K562 (cell line): ENCODE measurements around the gene SERPIND1. TPM values are rescaled to one million over a fixed set of nuclear protein-coding genes. Genes with fewer than 3 reads are reported as not detected.

Source experiments
- BHLHE40 ChIP-seq: IDR thresholded peaks from 2 replicates; pipeline ENCODE4 v1.6.1; 2011; ENCODE audit warnings: low read length, improper control_type of control experiment
- CTCF ChIP-seq, 3 experiments: IDR thresholded peaks in 2 of 3; conservative IDR thresholded peaks in 1 of 3; 2 replicates each; pipeline ENCODE4 v1.5.1; 2011 to 2012; ENCODE audit warnings: low read length in 3 of 3, mild to moderate bottlenecking in 3 of 3, control low read depth in 2 of 3, improper control_type of control experiment in 1 of 3, inconsistent platforms in 1 of 3, low read depth in 1 of 3, mixed read lengths in 1 of 3, moderate library complexity in 1 of 3; ENCODE audit not compliant: insufficient read depth in 2 of 3
- DDX20 ChIP-seq: fragments of 450-650 bp; IDR thresholded peaks from 2 replicates; pipeline ENCODE4 v1.6.1; 2016; ENCODE audit warnings: missing genetic modification characterization, low read depth, mild to moderate bottlenecking, missing compliant biosample characterization, moderate library complexity
- ETS1 ChIP-seq: conservative IDR thresholded peaks from 2 replicates; pipeline ENCODE4 v1.6.1; 2011; ENCODE audit warnings: low read depth, mild to moderate bottlenecking, low read length; ENCODE audit not compliant: control insufficient read depth
- ETV5 ChIP-seq: sonication (generic); formaldehyde crosslinking; IDR thresholded peaks from 2 replicates; pipeline ENCODE4 v1.4.0; 2020; ENCODE audit warnings: low read depth, mild to moderate bottlenecking, missing genetic modification reagents
- JUN ChIP-seq, 2 experiments: sonication (generic) in 1 of 2; formaldehyde crosslinking in 1 of 2; IDR thresholded peaks; 2 replicates each; pipeline versions ENCODE4 v1.6.1 to v1.8.0; 2012 to 2022; ENCODE audit warnings: borderline replicate concordance in 2 of 2, mild to moderate bottlenecking in 2 of 2, improper control_type of control experiment in 1 of 2, low read depth in 1 of 2, low read length in 1 of 2, missing genetic modification reagents in 1 of 2
- KLF16 ChIP-seq: IDR thresholded peaks from 2 replicates; pipeline ENCODE4 v1.6.1; 2016; ENCODE audit warnings: antibody characterized with exemption
- NFE2L1 ChIP-seq: fragments of 450-650 bp; IDR thresholded peaks from 2 replicates; pipeline ENCODE4 v1.6.1; 2016; ENCODE audit warnings: missing genetic modification characterization, low read depth, mild to moderate bottlenecking, missing compliant biosample characterization, moderate library complexity, borderline replicate concordance
- POLR2G ChIP-seq: fragments of 200-400 bp; formaldehyde crosslinking; IDR thresholded peaks from 2 replicates; pipeline ENCODE4 v1.6.1; 2017; ENCODE audit warnings: low read depth, mild to moderate bottlenecking, antibody characterized with exemption, low read length, moderate library complexity
- RBM15 ChIP-seq: fragments of 200-400 bp; formaldehyde crosslinking; IDR thresholded peaks from 2 replicates; pipeline ENCODE4 v1.6.1; 2018; ENCODE audit warnings: mild to moderate bottlenecking, low read length, moderate library complexity; ENCODE audit not compliant: insufficient read depth
- STAG1 ChIP-seq: sonication (generic); formaldehyde crosslinking; IDR thresholded peaks from 2 replicates; pipeline ENCODE4 v1.5.0; 2020; ENCODE audit warnings: missing genetic modification reagents, borderline replicate concordance
- TEAD4 ChIP-seq, 2 experiments: sonication (generic) in 1 of 2; formaldehyde crosslinking in 1 of 2; IDR thresholded peaks; 2 replicates each; pipeline versions ENCODE4 v1.6.1 to v1.8.0; 2012 to 2022; ENCODE audit warnings: borderline replicate concordance in 1 of 2, inconsistent platforms in 1 of 2, low read length in 1 of 2, mild to moderate bottlenecking in 1 of 2, missing genetic modification reagents in 1 of 2
- ZNF12 ChIP-seq: sonication (generic); formaldehyde crosslinking; IDR thresholded peaks from 2 replicates; pipeline ENCODE4 v1.4.0; 2020; ENCODE audit warnings: mild to moderate bottlenecking, missing genetic modification reagents
- ZNF124 ChIP-seq: sonication (generic); formaldehyde crosslinking; IDR thresholded peaks from 2 replicates; pipeline ENCODE4 v1.8.1; 2022; ENCODE audit warnings: missing genetic modification reagents
- ZNF644 ChIP-seq: fragments of 200-800 bp; sonication (Bioruptor generic); IDR thresholded peaks from 2 replicates; pipeline ENCODE4 v1.6.1; 2016; ENCODE audit warnings: low read depth, missing genetic modification characterization, missing compliant biosample characterization
- ZNF696 ChIP-seq: fragments of 250-450 bp; sonication (Bioruptor Pico); conservative IDR thresholded peaks from 2 replicates; pipeline ENCODE4 v1.4.0; 2020; ENCODE audit warnings: mild to moderate bottlenecking, moderate library complexity
- polyA plus RNA-seq, 8 experiments: library from polyadenylated mRNA; depleted of rRNA in 4 of 8; stranded (reverse) in 5 of 8; unstranded in 3 of 8; fragments of >200 nt; fragmentation: Nextera tagmentation in 2 of 8; fragmentation: Illumina TruSeq in 1 of 8; extraction: Ambion mirVana in 2 of 8; extraction: Trizol in 1 of 8; gene quantifications; 2 replicates each; pipeline versions ENCODE4 v1.2.1 to v1.2.3, GENCODE V29; 2011 to 2014; ENCODE audit warnings: inconsistent platforms in 1 of 8, missing spikeins in 1 of 8
- total RNA-seq, 7 experiments: library from RNA; depleted of rRNA in 6 of 7; stranded (reverse); fragments of >200 nt in 6 of 7; fragmentation: Illumina TruSeq in 2 of 7; extraction: Trizol in 2 of 7; gene quantifications; 2 replicates each; pipeline versions ENCODE4 v1.2.1 to v1.2.3, GENCODE V29; 2011 to 2021; ENCODE audit warnings: low replicate concordance in 1 of 7
- TF ChIP-seq, protein P1 (sequence below): IDR thresholded peaks from 3 replicates; pipeline ENCODE4 v1.6.1; 2011; ENCODE audit warnings: borderline replicate concordance, mild to moderate bottlenecking, moderate library complexity; ENCODE audit not compliant: insufficient read length; ENCODE audit errors: extremely low read depth
- TF ChIP-seq, protein P2 (sequence below): fragments of 250-450 bp; sonication (Bioruptor Pico); IDR thresholded peaks from 2 replicates; pipeline ENCODE4 v1.8.0; 2022; ENCODE audit warnings: inconsistent platforms, mild to moderate bottlenecking, moderate library complexity, borderline replicate concordance

Gene SERPIND1
- total and polyA plus RNA-seq, 9 of the 15 experiments (the other 6 are each of a cell fraction or from before 2014, with no cell fraction given), result 0.04 to 0.11 (median 0.09) TPM; not detected in 6

- TF ChIP-seq ETV5, result no peak; the same call in 1 of the 2 replicates
- TF ChIP-seq ZNF124 (CRISPR knock-in tag), result no peak
- peak; percentile 74 for TF ChIP-seq NFE2L1 (tag)
- 0 out of 2 replicates have a peak, but pooled peaks have one; percentile 27 for TF ChIP-seq TEAD4 (IDR thresholded peaks at IDR 0.05; ENCODE audit: low read length)
- no peak for TF ChIP-seq TEAD4 (CRISPR knock-in tag; IDR thresholded peaks at IDR 0.05; ENCODE audit: borderline replicate concordance)
- 0 out of 6 replicates have a peak, but pooled peaks of 1 of the 3 experiments have one; percentile 2 for TF ChIP-seq CTCF (IDR thresholded peaks at IDR 0.05 in 2 of 3, conservative IDR thresholded peaks at IDR 0.05 in 1 of 3; ENCODE audit: insufficient read depth in 2 of 3, low read depth in 1 of 3, low read length in 3 of 3)
- TF ChIP-seq ZNF696 (CRISPR knock-in tag), result no peak
- TF ChIP-seq ETS1, result no peak
- TF ChIP-seq POLR2G, result no peak
- TF ChIP-seq KLF16, result no peak
- peak; percentile 25; the same call in 1 of the 2 replicates for TF ChIP-seq BHLHE40
- peak; percentile 83 for TF ChIP-seq JUN (IDR thresholded peaks at IDR 0.05; ENCODE audit: borderline replicate concordance, low read depth, low read length)
- no peak for TF ChIP-seq JUN (CRISPR knock-in tag; IDR thresholded peaks at IDR 0.05; ENCODE audit: borderline replicate concordance)
- no peak; the same call in 1 of the 2 replicates for TF ChIP-seq STAG1
- TF ChIP-seq RBM15, result no peak
- 0 out of 2 replicates have a peak, but pooled peaks have one; percentile 13 for TF ChIP-seq DDX20 (tag)
- TF ChIP-seq ZNF644 (tag), result no peak
- TF ChIP-seq, protein P1, sequence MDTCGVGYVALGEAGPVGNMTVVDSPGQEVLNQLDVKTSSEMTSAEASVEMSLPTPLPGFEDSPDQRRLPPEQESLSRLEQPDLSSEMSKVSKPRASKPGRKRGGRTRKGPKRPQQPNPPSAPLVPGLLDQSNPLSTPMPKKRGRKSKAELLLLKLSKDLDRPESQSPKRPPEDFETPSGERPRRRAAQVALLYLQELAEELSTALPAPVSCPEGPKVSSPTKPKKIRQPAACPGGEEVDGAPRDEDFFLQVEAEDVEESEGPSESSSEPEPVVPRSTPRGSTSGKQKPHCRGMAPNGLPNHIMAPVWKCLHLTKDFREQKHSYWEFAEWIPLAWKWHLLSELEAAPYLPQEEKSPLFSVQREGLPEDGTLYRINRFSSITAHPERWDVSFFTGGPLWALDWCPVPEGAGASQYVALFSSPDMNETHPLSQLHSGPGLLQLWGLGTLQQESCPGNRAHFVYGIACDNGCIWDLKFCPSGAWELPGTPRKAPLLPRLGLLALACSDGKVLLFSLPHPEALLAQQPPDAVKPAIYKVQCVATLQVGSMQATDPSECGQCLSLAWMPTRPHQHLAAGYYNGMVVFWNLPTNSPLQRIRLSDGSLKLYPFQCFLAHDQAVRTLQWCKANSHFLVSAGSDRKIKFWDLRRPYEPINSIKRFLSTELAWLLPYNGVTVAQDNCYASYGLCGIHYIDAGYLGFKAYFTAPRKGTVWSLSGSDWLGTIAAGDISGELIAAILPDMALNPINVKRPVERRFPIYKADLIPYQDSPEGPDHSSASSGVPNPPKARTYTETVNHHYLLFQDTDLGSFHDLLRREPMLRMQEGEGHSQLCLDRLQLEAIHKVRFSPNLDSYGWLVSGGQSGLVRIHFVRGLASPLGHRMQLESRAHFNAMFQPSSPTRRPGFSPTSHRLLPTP, result no peak
- TF ChIP-seq, protein P2, sequence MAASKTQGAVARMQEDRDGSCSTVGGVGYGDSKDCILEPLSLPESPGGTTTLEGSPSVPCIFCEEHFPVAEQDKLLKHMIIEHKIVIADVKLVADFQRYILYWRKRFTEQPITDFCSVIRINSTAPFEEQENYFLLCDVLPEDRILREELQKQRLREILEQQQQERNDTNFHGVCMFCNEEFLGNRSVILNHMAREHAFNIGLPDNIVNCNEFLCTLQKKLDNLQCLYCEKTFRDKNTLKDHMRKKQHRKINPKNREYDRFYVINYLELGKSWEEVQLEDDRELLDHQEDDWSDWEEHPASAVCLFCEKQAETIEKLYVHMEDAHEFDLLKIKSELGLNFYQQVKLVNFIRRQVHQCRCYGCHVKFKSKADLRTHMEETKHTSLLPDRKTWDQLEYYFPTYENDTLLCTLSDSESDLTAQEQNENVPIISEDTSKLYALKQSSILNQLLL (CRISPR knock-in tag), result no peak
- TF ChIP-seq ZNF12 (CRISPR knock-in tag), result peak; percentile 66; the same call in 1 of the 2 replicates
Measured at GRCh38 chr22:20807315-20807752, 33.4 kb downstream of the SERPIND1 start (continued).
